GM12878 (cell line): Measurements from ENCODE around the gene RHBDD3. TPM values are rescaled to one million over a fixed set of nuclear protein-coding genes. Genes with fewer than 3 reads are reported as not detected.

Experiments
- ATAC-seq: fragments of 200-7000 bp; cut with Tn5 transposase; 3 replicates; pipeline ENCODE4 v1.9.1; 2020; ENCODE audit warnings: mild to moderate bottlenecking, moderate library complexity
- BruUV-seq: library from RNA; stranded (reverse); fragments of 400-500 nt; replicated peaks from 2 replicates; lab custom pipeline; 2021; lab: Mats Ljungman, UMichigan
- CTCF ChIA-PET: fragments of 300-600 bp; sonication (Branson Sonifier 250); formaldehyde crosslinking; extraction: SDS; loops from one replicate; lab custom pipeline; 2021; ENCODE audit warnings: inconsistent platforms; lab: Yijun Ruan, JAX
- POLR2A ChIA-PET: fragments of 350-600 bp; formaldehyde crosslinking; extraction: SDS; loops from one replicate; lab custom pipeline; 2021; ENCODE audit warnings: inconsistent platforms; lab: Charles Lee
- RAD21 ChIA-PET: fragments of 300-600 bp; sonication (Branson Sonifier 250); formaldehyde crosslinking; loops from one replicate; lab custom pipeline; 2023; ENCODE audit warnings: antibody characterized with exemption; ENCODE audit not compliant: unreplicated experiment; lab: Charles Lee
- SMC1A ChIA-PET: fragments of 300-600 bp; sonication (Branson Sonifier 250); formaldehyde crosslinking; loops from one replicate; lab custom pipeline; 2023; ENCODE audit not compliant: unreplicated experiment, uncharacterized antibody; lab: Charles Lee
- DNase-seq: peaks from one replicate; pipeline ENCODE4 v3.0.0-alpha.2; 2011; ENCODE audit warnings: low read depth, low spot score
- FAIRE-seq: peaks from 3 replicates; lab custom pipeline; 2011; peaks lifted over from hg19 to GRCh38; lab: Jason Lieb, UNC
- H2AFZ ChIP-seq: 2 replicates; pipeline ENCODE4 v1.6.0; 2011; ENCODE audit warnings: low read depth, low read length, control low read depth; ENCODE audit not compliant: control insufficient read depth
- H3K27ac ChIP-seq: 2 replicates; pipeline ENCODE4 v1.5.1; 2011; ENCODE audit warnings: control low read depth; ENCODE audit not compliant: control insufficient read depth, insufficient read depth
- H3K27me3 ChIP-seq, 2 experiments: replicated peaks in 1 of 2; 2 replicates each; pipeline versions ENCODE4 v1.6.0 to v1.6.1; 2011; ENCODE audit warnings: low read length in 1 of 2; ENCODE audit not compliant: control insufficient read depth in 2 of 2, insufficient read depth in 2 of 2
- H3K36me3 ChIP-seq, 2 experiments: 2 replicates each; pipeline ENCODE4 v1.5.1; 2011; ENCODE audit warnings: low read length in 1 of 2; ENCODE audit not compliant: control insufficient read depth in 2 of 2, insufficient read depth in 2 of 2
- H3K4me1 ChIP-seq: 2 replicates; pipeline ENCODE4 v1.6.1; 2011; ENCODE audit warnings: mild to moderate bottlenecking, low read length, moderate library complexity, mixed read lengths; ENCODE audit not compliant: control insufficient read depth, insufficient read depth
- H3K4me2 ChIP-seq: 2 replicates; pipeline ENCODE4 v1.6.0; 2011; ENCODE audit warnings: control low read depth; ENCODE audit not compliant: control insufficient read depth, insufficient read depth
- H3K4me3 ChIP-seq: fragments of 200-600 bp; sonication (generic); 2 replicates; pipeline ENCODE4 v1.5.1; 2016
- H3K79me2 ChIP-seq: 2 replicates; pipeline ENCODE4 v1.6.0; 2011; ENCODE audit warnings: low read length; ENCODE audit not compliant: control insufficient read depth, insufficient read depth
- H3K9ac ChIP-seq: 2 replicates; pipeline ENCODE4 v1.8.0; 2011; ENCODE audit warnings: low read length, control low read depth, mixed read lengths; ENCODE audit not compliant: control insufficient read depth, insufficient read depth
- H3K9me3 ChIP-seq: replicated peaks from 3 replicates; pipeline ENCODE4 v1.5.1; 2011; ENCODE audit warnings: mild to moderate bottlenecking, low read length; ENCODE audit not compliant: control insufficient read depth, insufficient read depth
- H4K20me1 ChIP-seq: 2 replicates; pipeline ENCODE4 v1.6.0; 2011; ENCODE audit not compliant: control insufficient read depth, insufficient read depth
- CHD2 ChIP-seq: IDR thresholded peaks from 2 replicates; pipeline ENCODE4 v1.6.1; 2011; ENCODE audit warnings: low read depth, low read length, improper control_type of control experiment, borderline replicate concordance
- CREB1 ChIP-seq: IDR thresholded peaks from 2 replicates; pipeline ENCODE4 v1.6.1; 2012; ENCODE audit warnings: low read depth, mild to moderate bottlenecking, inconsistent platforms
- ESRRA ChIP-seq: IDR thresholded peaks from 2 replicates; pipeline ENCODE4 v1.6.1; 2012; ENCODE audit warnings: mild to moderate bottlenecking, low read length, improper control_type of control experiment
- HCFC1 ChIP-seq: fragments of 150-350 bp; IDR thresholded peaks from 2 replicates; pipeline ENCODE4 v1.6.1; 2014; ENCODE audit warnings: low read length
- IKZF1 ChIP-seq: fragments of 450-650 bp; conservative IDR thresholded peaks from 2 replicates; pipeline ENCODE4 v1.6.1; 2017; ENCODE audit warnings: antibody characterized with exemption, mild to moderate bottlenecking
- IKZF2 ChIP-seq, 2 experiments: fragments of 450-650 bp; IDR thresholded peaks; 2 replicates each; pipeline ENCODE4 v1.6.1; 2017; ENCODE audit warnings: mild to moderate bottlenecking in 2 of 2, moderate library complexity in 2 of 2
- JUND ChIP-seq: IDR thresholded peaks from 2 replicates; pipeline ENCODE4 v1.6.1; 2012; ENCODE audit warnings: low read depth, mild to moderate bottlenecking, low read length, improper control_type of control experiment, moderate library complexity
- KAT2A ChIP-seq: conservative IDR thresholded peaks from 2 replicates; pipeline ENCODE4 v1.6.1; 2011; ENCODE audit warnings: low read depth, low read length; ENCODE audit not compliant: control insufficient read depth
- MEF2A ChIP-seq: IDR thresholded peaks from 2 replicates; pipeline ENCODE4 v1.6.1; 2011; ENCODE audit warnings: low read depth, mild to moderate bottlenecking, low read length, moderate library complexity; ENCODE audit not compliant: insufficient read depth
- MTA2 ChIP-seq: fragments of 450-650 bp; IDR thresholded peaks from 2 replicates; pipeline ENCODE4 v1.6.1; 2016; ENCODE audit warnings: low read depth, mild to moderate bottlenecking, moderate library complexity
- POLR2A ChIP-seq: IDR thresholded peaks from 2 replicates; pipeline ENCODE4 v1.6.1; 2011; ENCODE audit warnings: low read depth, mild to moderate bottlenecking, low read length
- POLR2AphosphoS5 ChIP-seq: IDR thresholded peaks from 2 replicates; pipeline ENCODE4 v1.6.1; 2011; ENCODE audit warnings: mild to moderate bottlenecking, low read length, inconsistent platforms
- SPI1 ChIP-seq: IDR thresholded peaks from 2 replicates; pipeline ENCODE4 v1.6.1; 2011; ENCODE audit warnings: low read depth, mild to moderate bottlenecking, low read length, moderate library complexity, borderline replicate concordance; ENCODE audit not compliant: insufficient read depth
- STAT1 ChIP-seq: fragments of 450-650 bp; conservative IDR thresholded peaks from 2 replicates; pipeline ENCODE4 v1.6.1; 2014; ENCODE audit warnings: antibody characterized with exemption, mild to moderate bottlenecking
- WGBS: methylation state at CpG from one replicate; pipeline ENCODE4 v1.1.6; 2016; ENCODE audit warnings: low lambda C conversion rate; ENCODE audit not compliant: insufficient replicate concordance, insufficient coverage; ENCODE audit errors: missing lambda C conversion rate; 5-methylcytosine and 5-hydroxymethylcytosine counted together
- in situ Hi-C: fragments of 300-500 bp; cut with MboI; formaldehyde crosslinking; loops from 9 replicates; pipeline ENCODE4 v1.14.3; 2018; ENCODE audit warnings: mixed read lengths
- intact Hi-C: fragments of 100-400 bp; cut with micrococcal nuclease; formaldehyde crosslinking; loops from one replicate; pipeline ENCODE4 v1.14.2; 2022; ENCODE audit not compliant: unreplicated experiment
- polyA plus RNA-seq, 11 experiments: library from polyadenylated mRNA; depleted of rRNA in 4 of 11; unstranded in 6 of 11; stranded (reverse) in 5 of 11; fragments of >200 nt; fragmentation: Nextera tagmentation in 4 of 11; fragmentation: Illumina TruSeq in 1 of 11; extraction: Ambion mirVana in 4 of 11; extraction: Trizol in 1 of 11; gene quantifications; 1 replicate in 1 of 11; 2 replicates in 10 of 11; pipeline versions ENCODE4 v1.2.1 to v1.2.3, GENCODE V29; 2011 to 2016; ENCODE audit warnings: inconsistent platforms in 2 of 11, missing spikeins in 2 of 11, low read depth in 1 of 11
- total RNA-seq, 4 experiments: library from RNA; depleted of rRNA in 3 of 4; stranded (reverse); fragments of >200 nt in 3 of 4; fragmentation: Illumina TruSeq in 1 of 4; extraction: Trizol in 1 of 4; gene quantifications; 2 replicates each; pipeline versions ENCODE4 v1.2.1 to v1.2.3, GENCODE V29; 2013 to 2021
- TF ChIP-seq, protein P1 (sequence below): IDR thresholded peaks from 2 replicates; pipeline ENCODE4 v1.6.1; 2012; ENCODE audit warnings: low read depth, low read length, improper control_type of control experiment
- TF ChIP-seq, protein P2 (sequence below): fragments of 450-650 bp; IDR thresholded peaks from 2 replicates; pipeline ENCODE4 v1.6.1; 2017; ENCODE audit warnings: mild to moderate bottlenecking, low read depth, inconsistent platforms; ENCODE audit not compliant: poor library complexity, severe bottlenecking

The RHBDD3 gene
- total and polyA plus RNA-seq, 10 of the 15 experiments (the other 5 are each of a cell fraction or from before 2014, with no cell fraction given), result 0.27 to 41.2 (median 20.1) TPM

DNA sequence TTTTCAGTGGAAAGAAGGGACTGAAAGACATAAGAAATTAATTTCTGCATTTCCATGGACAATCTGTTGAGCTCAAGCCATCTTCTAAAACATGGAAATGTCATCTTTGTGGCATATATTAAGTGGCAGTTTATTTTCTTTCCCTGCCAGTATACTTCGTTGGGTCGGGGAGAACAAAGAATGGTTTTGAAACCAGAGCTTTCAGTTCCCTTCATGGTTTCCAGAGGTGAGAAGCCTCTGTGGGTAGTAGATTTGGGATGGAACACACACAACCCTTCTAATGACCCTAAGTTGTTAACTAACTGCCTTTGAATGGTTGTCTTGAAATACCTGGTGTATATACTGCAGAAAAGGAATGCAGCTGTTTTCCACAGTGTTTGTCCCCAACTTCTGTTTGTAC is 21.1 kb upstream of the RHBDD3 start:
- Histone ChIP-seq H3K27ac (no peak overlapping the region), H3K9ac (no peak overlapping the region), H3K9me3 (no peaks in the 10 kb centered on the region), H3K4me2 (no peak overlapping the region), H3K79me2 (peaks cover 6% of the 10 kb centered on the region), H4K20me1 (peaks cover 11% of the 10 kb centered on the region; the same call in 1 of the 2 replicates), H3K36me3 (peaks cover 26 to 72% of the 10 kb centered on the region in 2 experiments), H3K4me3 (no peak overlapping the region), H3K27me3 (no peaks in the 10 kb centered on the region), H2AFZ (no peak overlapping the region), H3K4me1 (peaks cover 6% of the 10 kb centered on the region)
- RAD21 ChIA-PET, result no interaction called here
- FAIRE-seq (no peak), DNase-seq (no peak), ATAC-seq (peak; percentile 29)
- CTCF ChIA-PET, result interaction anchor here (0.6 kb wide), 1 partner anchor 122 kb away, joined by 3 read pairs; no protein-coding TSS in a partner anchor
- intact Hi-C loops, result no loop called here
- POLR2A ChIA-PET, result interaction anchor here (1.2 kb wide), 1 partner anchor 19 kb away, joined by 3 read pairs; no protein-coding TSS in a partner anchor
- TSS peak; percentile 21 for BruUV-seq
- TF ChIP-seq MEF2A, result no peak
- TF ChIP-seq HCFC1, result no peak
- peak in 1 of 2 experiments; percentile 57; a peak in 2 of 4 replicates for TF ChIP-seq IKZF2 (IDR thresholded peaks at IDR 0.05)
- TF ChIP-seq MTA2, result 0 out of 2 replicates have a peak, but pooled peaks have one; percentile 18
- 0 out of 2 replicates have a peak, but pooled peaks have one; percentile 35 for TF ChIP-seq IKZF1
- TF ChIP-seq SPI1, result peak; percentile 52; the same call in 1 of the 2 replicates
- in situ Hi-C loops, result no loop called here
- 0% methylated on average over 2 of the region's 2 CpGs for WGBS
- SMC1A ChIA-PET, result interaction anchor here (0.7 to 1.5 kb wide), 3 partner anchors 9 to 86 kb away, joined by 3 to 4 read pairs (median 3); no protein-coding TSS in a partner anchor

DNA sequence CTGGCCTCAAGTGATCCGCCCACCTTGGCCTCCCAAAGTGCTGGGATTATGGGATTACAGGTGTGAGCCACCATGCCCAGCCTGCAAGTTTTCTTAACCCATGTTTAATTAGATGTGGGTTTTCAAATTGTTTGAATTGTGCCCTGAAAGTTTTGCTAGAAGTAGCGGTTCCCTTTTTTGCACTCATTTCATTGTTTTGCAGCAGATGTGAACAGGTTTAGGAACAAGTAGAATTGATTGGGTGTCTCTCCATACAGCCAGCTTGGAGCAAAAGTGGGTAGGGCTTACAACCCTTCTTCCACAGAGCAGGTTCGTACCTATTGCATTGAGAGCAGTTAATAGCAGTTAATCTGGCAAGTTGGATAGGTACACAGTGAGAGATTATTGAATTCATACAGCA is 16.4 kb upstream of the RHBDD3 start:
- H4K20me1 ChIP-seq, result peaks cover 11% of the 10 kb centered on the region; the same call in 1 of the 2 replicates
- in situ Hi-C loops, result no loop called here
- no peak overlapping the region for H3K4me2 ChIP-seq
- H3K79me2 ChIP-seq, result peaks cover 15% of the 10 kb centered on the region
- no peak overlapping the region for H3K27ac ChIP-seq
- no peaks in the 10 kb centered on the region for H3K27me3 ChIP-seq
- H3K9ac ChIP-seq, result no peak overlapping the region
- H3K4me3 ChIP-seq, result no peak overlapping the region
- intact Hi-C loops, result no loop called here
- CTCF ChIA-PET, result interaction anchor here (1.4 kb wide), 1 partner anchor 41 kb away, joined by 3 read pairs; no protein-coding TSS in a partner anchor
- SMC1A ChIA-PET, result no interaction called here
- FAIRE-seq (no peak), DNase-seq (no peak), ATAC-seq (peak; percentile 61)
- H3K4me1 ChIP-seq, result peaks cover 6% of the 10 kb centered on the region
- no peaks in the 10 kb centered on the region for H3K9me3 ChIP-seq
- peaks cover 21 to 63% of the 10 kb centered on the region in 2 experiments for H3K36me3 ChIP-seq
- BruUV-seq, result no TSS peak
- H2AFZ ChIP-seq, result no peak overlapping the region
- WGBS, result 82% methylated on average over 3 of the region's 3 CpGs
- RAD21 ChIA-PET, result no interaction called here
- POLR2A ChIA-PET, result no interaction called here
- TF ChIP-seq KAT2A, result no peak
- TF ChIP-seq, protein P1, sequence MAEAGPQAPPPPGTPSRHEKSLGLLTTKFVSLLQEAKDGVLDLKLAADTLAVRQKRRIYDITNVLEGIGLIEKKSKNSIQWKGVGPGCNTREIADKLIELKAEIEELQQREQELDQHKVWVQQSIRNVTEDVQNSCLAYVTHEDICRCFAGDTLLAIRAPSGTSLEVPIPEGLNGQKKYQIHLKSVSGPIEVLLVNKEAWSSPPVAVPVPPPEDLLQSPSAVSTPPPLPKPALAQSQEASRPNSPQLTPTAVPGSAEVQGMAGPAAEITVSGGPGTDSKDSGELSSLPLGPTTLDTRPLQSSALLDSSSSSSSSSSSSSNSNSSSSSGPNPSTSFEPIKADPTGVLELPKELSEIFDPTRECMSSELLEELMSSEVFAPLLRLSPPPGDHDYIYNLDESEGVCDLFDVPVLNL, result no peak
- no peak for TF ChIP-seq STAT1
- no peak for TF ChIP-seq POLR2A
- no peak for TF ChIP-seq CREB1
- TF ChIP-seq CHD2, result no peak
- no peak for TF ChIP-seq ESRRA
- TF ChIP-seq JUND, result no peak
- TF ChIP-seq, protein P2, sequence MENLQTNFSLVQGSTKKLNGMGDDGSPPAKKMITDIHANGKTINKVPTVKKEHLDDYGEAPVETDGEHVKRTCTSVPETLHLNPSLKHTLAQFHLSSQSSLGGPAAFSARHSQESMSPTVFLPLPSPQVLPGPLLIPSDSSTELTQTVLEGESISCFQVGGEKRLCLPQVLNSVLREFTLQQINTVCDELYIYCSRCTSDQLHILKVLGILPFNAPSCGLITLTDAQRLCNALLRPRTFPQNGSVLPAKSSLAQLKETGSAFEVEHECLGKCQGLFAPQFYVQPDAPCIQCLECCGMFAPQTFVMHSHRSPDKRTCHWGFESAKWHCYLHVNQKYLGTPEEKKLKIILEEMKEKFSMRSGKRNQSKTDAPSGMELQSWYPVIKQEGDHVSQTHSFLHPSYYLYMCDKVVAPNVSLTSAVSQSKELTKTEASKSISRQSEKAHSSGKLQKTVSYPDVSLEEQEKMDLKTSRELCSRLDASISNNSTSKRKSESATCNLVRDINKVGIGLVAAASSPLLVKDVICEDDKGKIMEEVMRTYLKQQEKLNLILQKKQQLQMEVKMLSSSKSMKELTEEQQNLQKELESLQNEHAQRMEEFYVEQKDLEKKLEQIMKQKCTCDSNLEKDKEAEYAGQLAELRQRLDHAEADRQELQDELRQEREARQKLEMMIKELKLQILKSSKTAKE, result no peak
- TF ChIP-seq POLR2AphosphoS5, result peak; percentile 54; the same call in 1 of the 2 replicates
